Lung (tissue), 12 donors: ENCODE data around the gene ADARB1. TPM values are rescaled to one million over a fixed set of nuclear protein-coding genes. Genes with fewer than 3 reads are reported as not detected.
A peak's percentile ranks its signal among the peaks of the same experiment; 100 is the strongest.
"Not testable (repeated sequence)": the region's sequence is repeated elsewhere in the genome, so short reads cannot be mapped to it uniquely, and the experiment has no call there.

Experiments used
- ATAC-seq: fragments of 200-7000 bp; cut with Tn5 transposase; one replicate; pipeline ENCODE4 v1.9.1; 2020; ENCODE audit warnings: moderate number of reproducible peaks; ENCODE audit not compliant: insufficient read depth, low FRiP score
- DNase-seq, 3 donors: peaks; one replicate each; pipeline ENCODE4 v3.0.0-alpha.2; 2013 to 2017
- H3K27ac ChIP-seq, 2 donors: one replicate each; pipeline ENCODE4 v1.5.1; 2013; ENCODE audit warnings: mild to moderate bottlenecking in 2 of 2, moderate library complexity in 2 of 2, control low read depth in 1 of 2, inconsistent platforms in 1 of 2, low read depth in 1 of 2, low read length in 1 of 2
- H3K27me3 ChIP-seq, 3 donors: one replicate each; pipeline ENCODE4 v1.5.1; 2013; ENCODE audit warnings: low read length in 2 of 3; ENCODE audit not compliant: control insufficient read depth in 3 of 3, insufficient read depth in 3 of 3
- H3K36me3 ChIP-seq, 4 donors: one replicate each; pipeline ENCODE4 v1.5.1; 2013; ENCODE audit warnings: low read length in 4 of 4, mild to moderate bottlenecking in 1 of 4, moderate library complexity in 1 of 4; ENCODE audit not compliant: control insufficient read depth in 4 of 4, insufficient read depth in 4 of 4
- H3K4me1 ChIP-seq, 5 donors: one replicate each; pipeline ENCODE4 v1.5.1; 2013; ENCODE audit warnings: low read length in 5 of 5, mild to moderate bottlenecking in 2 of 5, moderate library complexity in 1 of 5; ENCODE audit not compliant: control insufficient read depth in 5 of 5, insufficient read depth in 5 of 5
- H3K4me3 ChIP-seq: one replicate; pipeline ENCODE4 v1.5.1; 2013; ENCODE audit warnings: mild to moderate bottlenecking, control low read depth, moderate library complexity
- H3K9ac ChIP-seq, 2 donors: one replicate each; pipeline ENCODE4 v1.5.1; 2013; ENCODE audit warnings: low read length in 2 of 2, control low read depth in 1 of 2; ENCODE audit not compliant: insufficient read depth in 1 of 2
- H3K9me3 ChIP-seq, 4 donors: one replicate each; pipeline ENCODE4 v1.5.1; 2013; ENCODE audit warnings: low read length in 3 of 4, mild to moderate bottlenecking in 1 of 4, moderate library complexity in 1 of 4; ENCODE audit not compliant: control insufficient read depth in 4 of 4, insufficient read depth in 3 of 4
- WGBS, 2 donors: extraction: QIAGEN DNeasy Blood & Tissue Kit; methylation state at CpG; one replicate each; pipeline ENCODE4 v1.1.7; 2013; 5-methylcytosine and 5-hydroxymethylcytosine counted together
- polyA plus RNA-seq, 2 donors: library from polyadenylated mRNA; stranded (reverse); fragments of 200-250 nt; gene quantifications; one replicate each; pipeline ENCODE4 v1.2.1, GENCODE V29; 2013
- total RNA-seq, 2 donors: library from RNA; depleted of rRNA in 1 of 2; stranded (reverse); fragments of >200 nt in 1 of 2; gene quantifications; one replicate each; pipeline ENCODE4 v1.2.1, GENCODE V29; 2014 to 2021
- TF ChIP-seq, protein P1 (sequence below): IDR thresholded peaks from 2 replicates; pipeline ENCODE4 v1.5.1; 2012; ENCODE audit warnings: mild to moderate bottlenecking; ENCODE audit errors: control extremely low read depth, extremely low read depth
- donor health status: control.
- donor health status: control.
- donor health status: Bipolar disorder and iron deficiency.
- donor health status: healthy.
- donor health status: DM: yes; HTN: yes; CAD: no.

The ADARB1 gene
- total and polyA plus RNA-seq, 4 donors = 13.4 to 47.7 (median 32.6) TPM

DNA sequence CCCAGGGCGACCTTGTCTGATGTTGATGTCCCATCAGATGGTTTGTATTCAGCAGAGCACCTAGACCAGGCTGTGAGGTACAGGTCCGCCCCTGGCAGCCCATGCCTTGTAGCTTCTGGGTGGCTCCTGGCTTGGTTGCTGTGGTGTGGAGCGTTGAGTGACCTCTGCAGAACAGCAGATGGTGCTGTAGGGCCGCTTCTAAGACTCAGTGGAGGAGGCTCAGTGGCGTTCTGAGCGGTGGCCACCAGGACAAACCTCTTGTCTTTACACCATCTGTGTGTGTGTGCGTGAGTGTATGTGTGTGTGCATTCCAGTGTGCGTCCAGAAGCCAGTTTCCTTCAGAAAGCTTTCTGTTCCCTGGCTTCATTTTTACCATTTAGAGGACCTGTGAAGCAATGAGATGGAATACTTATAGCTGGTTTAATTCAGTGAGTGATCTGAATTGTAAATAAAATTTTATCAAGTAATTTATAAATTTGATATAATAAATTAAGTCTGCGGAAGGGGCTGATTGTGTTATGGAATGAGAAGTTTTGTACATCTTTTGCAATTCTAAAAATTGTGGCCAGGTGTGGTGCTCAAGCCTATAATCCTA lies 66.1 kb downstream of the ADARB1 start:
- WGBS, 2 donors = 31% methylated on average over 9 of the region's 9 CpGs

DNA sequence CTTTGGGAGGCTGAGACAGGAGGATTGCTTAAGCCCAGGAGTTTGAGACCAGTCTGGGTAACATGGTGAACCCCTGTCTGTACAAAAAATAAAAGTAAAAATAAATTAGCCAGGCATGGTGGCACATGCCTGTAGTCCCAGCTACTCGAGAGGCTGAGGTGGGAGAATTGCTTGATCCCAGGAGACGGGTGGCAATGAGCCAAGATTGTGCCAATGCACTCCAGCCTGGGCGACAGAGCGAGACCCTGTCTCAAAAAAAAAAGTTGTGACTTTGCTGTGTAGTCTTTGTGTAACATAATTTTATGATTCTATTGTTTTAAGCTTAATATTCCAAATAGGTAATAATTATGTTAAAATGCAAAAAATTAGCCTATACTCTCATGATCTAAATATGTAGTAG lies 66.6 kb downstream of the ADARB1 start:
- H3K27me3 ChIP-seq = not testable (repeated sequence)
- WGBS, 2 donors = 87 to 93% methylated on average over 4 of the region's 4 CpGs

More for the DNA sequence above, 66.1 kb downstream of the ADARB1 start:
- Histone ChIP-seq H3K36me3 (peaks cover 0 to 7% (median 1%) of the 10 kb centered on the region in 4 donors), H3K27me3 (no peaks in the 10 kb centered on the region), H3K9me3 (no peaks in the 10 kb centered on the region), H3K4me1 (no peaks in the 10 kb centered on the region), H3K27ac (no peak overlapping the region), H3K9ac (no peak overlapping the region), H3K4me3 (no peak overlapping the region)
- DNase-seq (peak; percentile 87 to 90 (median 89)), ATAC-seq (peak; percentile 69)
- TF ChIP-seq, protein P1, sequence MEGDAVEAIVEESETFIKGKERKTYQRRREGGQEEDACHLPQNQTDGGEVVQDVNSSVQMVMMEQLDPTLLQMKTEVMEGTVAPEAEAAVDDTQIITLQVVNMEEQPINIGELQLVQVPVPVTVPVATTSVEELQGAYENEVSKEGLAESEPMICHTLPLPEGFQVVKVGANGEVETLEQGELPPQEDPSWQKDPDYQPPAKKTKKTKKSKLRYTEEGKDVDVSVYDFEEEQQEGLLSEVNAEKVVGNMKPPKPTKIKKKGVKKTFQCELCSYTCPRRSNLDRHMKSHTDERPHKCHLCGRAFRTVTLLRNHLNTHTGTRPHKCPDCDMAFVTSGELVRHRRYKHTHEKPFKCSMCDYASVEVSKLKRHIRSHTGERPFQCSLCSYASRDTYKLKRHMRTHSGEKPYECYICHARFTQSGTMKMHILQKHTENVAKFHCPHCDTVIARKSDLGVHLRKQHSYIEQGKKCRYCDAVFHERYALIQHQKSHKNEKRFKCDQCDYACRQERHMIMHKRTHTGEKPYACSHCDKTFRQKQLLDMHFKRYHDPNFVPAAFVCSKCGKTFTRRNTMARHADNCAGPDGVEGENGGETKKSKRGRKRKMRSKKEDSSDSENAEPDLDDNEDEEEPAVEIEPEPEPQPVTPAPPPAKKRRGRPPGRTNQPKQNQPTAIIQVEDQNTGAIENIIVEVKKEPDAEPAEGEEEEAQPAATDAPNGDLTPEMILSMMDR = peak; percentile 33

DNA sequence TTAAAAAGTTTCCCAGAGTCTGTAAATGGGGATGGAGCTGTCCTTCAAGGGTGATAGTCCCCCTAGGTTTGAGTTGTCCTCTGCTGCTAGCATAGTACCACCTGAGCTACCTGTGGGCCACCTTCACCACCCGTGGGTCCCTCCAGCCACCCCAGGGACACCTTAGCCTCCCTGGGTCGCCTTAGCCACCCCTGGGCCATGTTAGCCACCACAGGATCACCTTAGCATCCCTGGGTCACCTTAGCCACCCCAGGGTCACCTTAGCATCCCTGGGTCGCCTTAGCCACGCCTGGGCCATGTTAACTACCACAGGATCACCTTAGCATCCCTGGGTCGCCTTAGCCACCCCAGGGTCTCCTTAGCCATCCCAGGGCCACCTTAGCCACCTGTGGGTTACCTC lies 67.1 kb downstream of the ADARB1 start:
- TF ChIP-seq, protein P1 = no peak
- DNase-seq = no peak
- Histone ChIP-seq H3K9ac (no peak overlapping the region), H3K4me3 (no peak overlapping the region), H3K27me3 (no peaks in the 10 kb centered on the region), H3K36me3 (peaks cover 0 to 7% (median 1%) of the 10 kb centered on the region in 4 donors), H3K27ac (no peak overlapping the region), H3K4me1 (no peaks in the 10 kb centered on the region), H3K9me3 (no peaks in the 10 kb centered on the region)
- ATAC-seq = no peak
- 94% methylated on average over 5 of the region's 5 CpGs for WGBS, 2 donors

More for the DNA sequence above, 66.6 kb downstream of the ADARB1 start:
- H3K27ac ChIP-seq, ATAC-seq, DNase-seq, H3K4me3 ChIP-seq, H3K9ac ChIP-seq, H3K36me3 ChIP-seq, H3K4me1 ChIP-seq, H3K9me3 ChIP-seq: not testable (repeated sequence)

DNA sequence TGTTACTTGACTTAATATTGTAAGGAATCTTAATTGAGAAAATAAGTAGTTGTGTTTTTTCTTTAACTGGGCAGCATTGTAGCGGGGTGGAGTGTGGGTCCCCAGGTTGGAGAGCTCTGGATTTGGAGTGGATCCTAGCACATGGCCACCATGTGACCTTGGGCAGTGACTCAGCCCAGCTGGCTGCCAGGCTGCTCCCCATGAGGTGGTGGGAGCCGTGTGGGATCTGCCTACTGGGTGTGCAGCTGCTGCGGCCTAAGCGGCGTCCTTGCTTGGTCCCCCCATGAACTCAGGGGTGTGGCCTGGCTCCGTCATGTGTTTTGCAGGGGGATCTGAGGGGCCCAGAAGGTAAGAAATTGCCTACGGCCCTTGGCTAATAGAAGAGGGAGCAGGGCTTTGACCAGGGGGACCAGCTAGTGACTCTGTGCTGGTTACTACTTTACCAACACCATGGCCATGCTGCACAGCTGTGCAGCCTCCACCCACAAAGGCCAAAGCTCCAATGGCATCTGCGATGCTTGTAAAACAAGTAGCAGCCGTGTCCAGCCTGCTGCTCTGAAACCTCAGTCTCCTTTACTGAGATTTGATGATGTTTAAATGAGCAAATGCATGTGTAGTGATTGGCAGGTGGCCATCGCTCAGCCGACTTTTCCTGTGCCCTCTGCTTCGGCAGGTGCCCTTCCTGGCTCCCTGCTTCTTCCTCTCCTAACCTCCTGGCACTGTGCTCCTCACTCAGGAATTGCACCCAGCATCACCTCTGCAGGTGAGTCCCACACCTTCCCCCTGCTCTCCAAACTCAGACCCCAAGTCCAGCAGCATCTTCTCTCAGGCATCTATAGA lies 68.3 kb downstream of the ADARB1 start:
- peak overlapping the region in 1 of 2 donors; percentile 54 for H3K27ac ChIP-seq
- TF ChIP-seq, protein P1 = no peak
- DNase-seq = no peak
- peaks cover 0 to 11% (median 1%) of the 10 kb centered on the region in 4 donors for H3K36me3 ChIP-seq
- no peak for ATAC-seq
- no peaks in the 10 kb centered on the region for H3K4me1 ChIP-seq
- no peaks in the 10 kb centered on the region for H3K27me3 ChIP-seq
- no peak overlapping the region for H3K9ac ChIP-seq
- H3K9me3 ChIP-seq = no peaks in the 10 kb centered on the region
- no peak overlapping the region for H3K4me3 ChIP-seq
- WGBS, 2 donors = 78 to 81% methylated on average over 12 of the region's 12 CpGs
